Measurements from ENCODE around the gene BPTF. TPM values are rescaled to one million over a fixed set of nuclear protein-coding genes. Genes with fewer than 3 reads are reported as not detected.
"Not testable (repeated sequence)": the region's sequence is repeated elsewhere in the genome, so short reads cannot be mapped to it uniquely, and the experiment has no call there.

The BPTF gene
- total RNA-seq, 1 donor from 2014 or later, result 135 TPM

DNA sequence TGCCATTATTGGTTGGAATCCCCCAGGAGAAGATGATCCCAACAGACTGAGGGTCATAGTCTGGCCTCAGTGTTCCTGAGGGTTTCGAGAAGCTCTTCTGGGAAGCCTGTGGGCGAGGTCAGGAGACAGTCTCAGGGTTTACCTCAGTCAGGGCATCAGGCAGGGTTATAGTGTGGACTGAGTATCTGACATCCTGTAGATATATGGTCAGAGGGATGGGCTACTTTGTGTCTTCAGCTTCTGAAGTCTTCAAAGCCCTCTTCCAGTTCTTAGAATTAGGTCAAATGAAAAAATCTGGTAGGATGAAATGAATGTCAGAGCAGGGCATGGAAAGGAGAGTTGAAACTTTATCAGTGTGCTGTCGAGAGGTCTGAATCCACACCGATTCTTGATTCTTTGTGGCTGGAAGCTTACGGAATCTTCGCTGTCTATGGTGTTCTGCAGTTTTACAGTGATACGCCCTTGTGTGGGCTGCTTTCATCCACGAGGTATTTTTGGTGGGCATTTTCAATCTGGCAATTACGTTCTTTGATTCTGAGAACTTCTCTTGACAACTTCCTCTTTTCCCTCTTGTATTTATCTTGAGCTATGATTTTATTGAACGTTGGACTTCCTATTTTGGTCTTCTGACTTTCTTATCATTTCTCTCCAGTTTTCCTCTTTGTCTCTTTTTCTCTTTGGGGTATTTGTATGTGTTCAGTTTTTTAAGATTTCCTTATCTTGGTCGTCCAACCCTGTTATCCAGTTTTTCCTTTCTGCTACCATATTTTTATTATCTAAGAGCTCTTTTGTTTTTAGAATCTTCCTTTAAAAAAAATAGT lies 30.4 kb downstream of the BPTF start:
- Mint-ChIP-seq H3K27ac (peak overlapping the region; percentile 52), H3K4me3 (peak overlapping the region; percentile 34)
- no peak for DNase-seq (ENCODE audit: extremely low spot score, unreplicated experiment)

GRCh38 chr17:67856402-67856801 lies 31.1 kb downstream of the BPTF start:
- not testable (repeated sequence) for H3K27me3 Mint-ChIP-seq; H3K4me3 Mint-ChIP-seq; H3K27ac Mint-ChIP-seq; H3K9me3 Mint-ChIP-seq; DNase-seq (ENCODE audit: extremely low spot score, unreplicated experiment)
- Mint-ChIP-seq H3K4me1 (ENCODE audit: unreplicated experiment) (peaks cover 25% of the 10 kb centered on the region), H3K36me3 (peaks cover 25% of the 10 kb centered on the region)

More for the DNA sequence above, 30.4 kb downstream of the BPTF start:
- H3K4me1 Mint-ChIP-seq (ENCODE audit: unreplicated experiment), result peaks cover 26% of the 10 kb centered on the region
- H3K27me3 Mint-ChIP-seq, result no peaks in the 10 kb centered on the region
- TF ChIP-seq, protein P1, sequence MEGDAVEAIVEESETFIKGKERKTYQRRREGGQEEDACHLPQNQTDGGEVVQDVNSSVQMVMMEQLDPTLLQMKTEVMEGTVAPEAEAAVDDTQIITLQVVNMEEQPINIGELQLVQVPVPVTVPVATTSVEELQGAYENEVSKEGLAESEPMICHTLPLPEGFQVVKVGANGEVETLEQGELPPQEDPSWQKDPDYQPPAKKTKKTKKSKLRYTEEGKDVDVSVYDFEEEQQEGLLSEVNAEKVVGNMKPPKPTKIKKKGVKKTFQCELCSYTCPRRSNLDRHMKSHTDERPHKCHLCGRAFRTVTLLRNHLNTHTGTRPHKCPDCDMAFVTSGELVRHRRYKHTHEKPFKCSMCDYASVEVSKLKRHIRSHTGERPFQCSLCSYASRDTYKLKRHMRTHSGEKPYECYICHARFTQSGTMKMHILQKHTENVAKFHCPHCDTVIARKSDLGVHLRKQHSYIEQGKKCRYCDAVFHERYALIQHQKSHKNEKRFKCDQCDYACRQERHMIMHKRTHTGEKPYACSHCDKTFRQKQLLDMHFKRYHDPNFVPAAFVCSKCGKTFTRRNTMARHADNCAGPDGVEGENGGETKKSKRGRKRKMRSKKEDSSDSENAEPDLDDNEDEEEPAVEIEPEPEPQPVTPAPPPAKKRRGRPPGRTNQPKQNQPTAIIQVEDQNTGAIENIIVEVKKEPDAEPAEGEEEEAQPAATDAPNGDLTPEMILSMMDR (conservative IDR thresholded peaks at IDR 0.05), result no peak
- H3K9me3 Mint-ChIP-seq, result no peaks in the 10 kb centered on the region
- H3K36me3 Mint-ChIP-seq, result peaks cover 25% of the 10 kb centered on the region

GRCh38 chr17:67862614-67863217 lies 37.4 kb downstream of the BPTF start:
- Mint-ChIP-seq H3K27me3 (no peaks in the 10 kb centered on the region), H3K4me3 (no peak overlapping the region), H3K27ac (no peak overlapping the region), H3K36me3 (peaks cover 18% of the 10 kb centered on the region), H3K9me3 (no peaks in the 10 kb centered on the region), H3K4me1 (ENCODE audit: unreplicated experiment) (peaks cover 21% of the 10 kb centered on the region)
- TF ChIP-seq, protein P1 (conservative IDR thresholded peaks at IDR 0.05), result peak; percentile 21
- no peak for DNase-seq (ENCODE audit: extremely low spot score, unreplicated experiment)

- H3K4me3 Mint-ChIP-seq, result no peak overlapping the region
- TF ChIP-seq, protein P1 (conservative IDR thresholded peaks at IDR 0.05), result no peak
- H3K27me3 Mint-ChIP-seq, result no peaks in the 10 kb centered on the region
- H3K36me3 Mint-ChIP-seq, result peaks cover 18% of the 10 kb centered on the region
- H3K4me1 Mint-ChIP-seq (ENCODE audit: unreplicated experiment), result peaks cover 16% of the 10 kb centered on the region
- H3K9me3 Mint-ChIP-seq, result no peaks in the 10 kb centered on the region
- peak overlapping the region; percentile 37 for H3K27ac Mint-ChIP-seq
- no peak for DNase-seq (ENCODE audit: extremely low spot score, unreplicated experiment)
Measured at GRCh38 chr17:67863624-67864247, 38.4 kb downstream of the BPTF start.

DNA sequence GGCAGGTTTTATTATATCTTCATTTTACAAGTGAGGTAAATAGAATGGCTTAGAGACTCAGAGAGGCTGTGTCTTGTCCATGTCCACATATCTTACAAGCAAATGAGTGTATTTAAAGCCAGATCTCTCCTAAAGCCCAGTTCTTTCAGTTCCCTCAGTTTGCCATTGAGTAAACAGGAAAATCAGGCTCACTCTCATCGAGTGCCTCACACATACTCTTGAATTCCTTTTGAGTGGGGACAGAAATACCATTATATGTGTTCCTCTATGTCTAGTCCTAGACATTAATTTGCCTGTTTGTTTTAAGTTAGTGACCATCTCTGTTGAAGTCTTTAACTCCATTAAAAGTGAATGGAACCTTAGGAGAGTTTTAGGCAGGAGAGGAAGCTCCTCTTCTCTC lies 40.1 kb downstream of the BPTF start:
- Mint-ChIP-seq H3K27me3 (no peaks in the 10 kb centered on the region), H3K4me3 (no peak overlapping the region), H3K9me3 (no peaks in the 10 kb centered on the region), H3K4me1 (ENCODE audit: unreplicated experiment) (peaks cover 16% of the 10 kb centered on the region), H3K36me3 (peaks cover 22% of the 10 kb centered on the region), H3K27ac (no peak overlapping the region)
- DNase-seq (ENCODE audit: extremely low spot score, unreplicated experiment), result no peak
- TF ChIP-seq, protein P1 (conservative IDR thresholded peaks at IDR 0.05), result no peak

- no peak overlapping the region for H3K27ac Mint-ChIP-seq
- no peak for DNase-seq (ENCODE audit: extremely low spot score, unreplicated experiment)
- H3K36me3 Mint-ChIP-seq, result peaks cover 26% of the 10 kb centered on the region
- H3K27me3 Mint-ChIP-seq, result no peaks in the 10 kb centered on the region
- TF ChIP-seq, protein P1 (conservative IDR thresholded peaks at IDR 0.05), result no peak
- no peaks in the 10 kb centered on the region for H3K9me3 Mint-ChIP-seq
- no peak overlapping the region for H3K4me3 Mint-ChIP-seq
- H3K4me1 Mint-ChIP-seq (ENCODE audit: unreplicated experiment), result peaks cover 13% of the 10 kb centered on the region
Measured at GRCh38 chr17:67867591-67867990, 42.3 kb downstream of the BPTF start.

Measured in type B pancreatic cell (in vitro differentiated cells).